Neural cell (in vitro differentiated cells): ENCODE results near the gene ZNF778.

Experiments
- EP300 ChIP-seq: fragments of 450-650 bp; conservative IDR thresholded peaks from 2 replicates; pipeline ENCODE4 v1.6.1; 2014; ENCODE audit warnings: antibody characterized with exemption, mild to moderate bottlenecking, moderate library complexity; ENCODE audit not compliant: poor library complexity, severe bottlenecking
- EZH2 ChIP-seq: fragments of 200-600, 300-800 bp; shearing (Covaris generic), sonication (generic); IDR thresholded peaks from 2 replicates; pipeline ENCODE4 v1.6.1; 2014; ENCODE audit warnings: antibody characterized with exemption, low read length, borderline replicate concordance, mild to moderate bottlenecking; ENCODE audit not compliant: insufficient read depth, poor library complexity, severe bottlenecking
- POLR2AphosphoS5 ChIP-seq: IDR thresholded peaks from 2 replicates; pipeline ENCODE4 v1.6.1; 2012
- RAD21 ChIP-seq: fragments of 450-650 bp; conservative IDR thresholded peaks from 2 replicates; pipeline ENCODE4 v1.6.1; 2014; ENCODE audit warnings: antibody characterized with exemption, mild to moderate bottlenecking, moderate library complexity
- SMC3 ChIP-seq: fragments of 450-650 bp; conservative IDR thresholded peaks from 2 replicates; pipeline ENCODE4 v1.6.1; 2014; ENCODE audit warnings: antibody characterized with exemption, mild to moderate bottlenecking, moderate library complexity; ENCODE audit not compliant: poor library complexity
- TAF1 ChIP-seq: IDR thresholded peaks from 2 replicates; pipeline ENCODE4 v1.6.1; 2012; ENCODE audit warnings: low read depth
- TF ChIP-seq, protein P1 (sequence below): fragments of 450-650 bp; IDR thresholded peaks from 2 replicates; pipeline ENCODE4 v1.5.1; 2014; ENCODE audit warnings: antibody characterized with exemption, mild to moderate bottlenecking, moderate library complexity; ENCODE audit not compliant: poor library complexity, severe bottlenecking
- TF ChIP-seq, protein P2 (sequence below): IDR thresholded peaks from 2 replicates; pipeline ENCODE4 v1.6.1; 2012; ENCODE audit warnings: borderline replicate concordance

DNA sequence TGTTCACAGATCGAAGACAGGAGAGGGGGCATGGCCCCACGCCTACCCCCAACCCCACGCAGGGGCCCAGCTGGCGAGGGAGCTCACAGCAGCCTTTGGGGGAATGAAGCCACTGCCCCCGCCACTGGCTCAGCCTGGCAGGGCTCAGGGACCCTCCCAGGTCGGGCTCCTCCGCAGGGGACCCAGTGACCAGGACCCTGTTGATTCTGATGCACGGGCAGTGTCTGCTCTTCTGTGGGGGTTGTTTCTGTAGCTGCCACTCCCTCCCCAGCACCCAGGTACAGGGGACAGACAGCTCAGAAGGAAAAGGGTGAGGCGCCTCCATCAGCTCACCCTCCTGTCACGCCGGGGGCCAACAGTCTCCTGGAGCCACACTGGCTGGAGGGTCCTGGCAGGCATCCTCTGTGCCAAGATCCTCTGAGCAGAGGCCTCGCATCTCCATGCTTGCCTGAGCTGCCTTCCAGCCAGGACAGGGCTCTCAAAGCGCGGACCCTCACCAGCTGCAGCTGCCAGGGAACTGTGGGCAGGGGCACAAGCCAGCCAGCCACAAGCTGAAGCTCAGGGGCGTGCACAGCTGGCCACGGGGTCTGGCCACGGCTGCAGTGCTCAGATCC, 49.1 kb downstream of the ZNF778 start:
- TF ChIP-seq EZH2: no peak
- TF ChIP-seq EP300: no peak
- TF ChIP-seq, protein P1, sequence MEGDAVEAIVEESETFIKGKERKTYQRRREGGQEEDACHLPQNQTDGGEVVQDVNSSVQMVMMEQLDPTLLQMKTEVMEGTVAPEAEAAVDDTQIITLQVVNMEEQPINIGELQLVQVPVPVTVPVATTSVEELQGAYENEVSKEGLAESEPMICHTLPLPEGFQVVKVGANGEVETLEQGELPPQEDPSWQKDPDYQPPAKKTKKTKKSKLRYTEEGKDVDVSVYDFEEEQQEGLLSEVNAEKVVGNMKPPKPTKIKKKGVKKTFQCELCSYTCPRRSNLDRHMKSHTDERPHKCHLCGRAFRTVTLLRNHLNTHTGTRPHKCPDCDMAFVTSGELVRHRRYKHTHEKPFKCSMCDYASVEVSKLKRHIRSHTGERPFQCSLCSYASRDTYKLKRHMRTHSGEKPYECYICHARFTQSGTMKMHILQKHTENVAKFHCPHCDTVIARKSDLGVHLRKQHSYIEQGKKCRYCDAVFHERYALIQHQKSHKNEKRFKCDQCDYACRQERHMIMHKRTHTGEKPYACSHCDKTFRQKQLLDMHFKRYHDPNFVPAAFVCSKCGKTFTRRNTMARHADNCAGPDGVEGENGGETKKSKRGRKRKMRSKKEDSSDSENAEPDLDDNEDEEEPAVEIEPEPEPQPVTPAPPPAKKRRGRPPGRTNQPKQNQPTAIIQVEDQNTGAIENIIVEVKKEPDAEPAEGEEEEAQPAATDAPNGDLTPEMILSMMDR: no peak
- TF ChIP-seq TAF1: no peak
- no peak for TF ChIP-seq RAD21
- TF ChIP-seq SMC3: no peak
- no peak for TF ChIP-seq POLR2AphosphoS5
- TF ChIP-seq, protein P2, sequence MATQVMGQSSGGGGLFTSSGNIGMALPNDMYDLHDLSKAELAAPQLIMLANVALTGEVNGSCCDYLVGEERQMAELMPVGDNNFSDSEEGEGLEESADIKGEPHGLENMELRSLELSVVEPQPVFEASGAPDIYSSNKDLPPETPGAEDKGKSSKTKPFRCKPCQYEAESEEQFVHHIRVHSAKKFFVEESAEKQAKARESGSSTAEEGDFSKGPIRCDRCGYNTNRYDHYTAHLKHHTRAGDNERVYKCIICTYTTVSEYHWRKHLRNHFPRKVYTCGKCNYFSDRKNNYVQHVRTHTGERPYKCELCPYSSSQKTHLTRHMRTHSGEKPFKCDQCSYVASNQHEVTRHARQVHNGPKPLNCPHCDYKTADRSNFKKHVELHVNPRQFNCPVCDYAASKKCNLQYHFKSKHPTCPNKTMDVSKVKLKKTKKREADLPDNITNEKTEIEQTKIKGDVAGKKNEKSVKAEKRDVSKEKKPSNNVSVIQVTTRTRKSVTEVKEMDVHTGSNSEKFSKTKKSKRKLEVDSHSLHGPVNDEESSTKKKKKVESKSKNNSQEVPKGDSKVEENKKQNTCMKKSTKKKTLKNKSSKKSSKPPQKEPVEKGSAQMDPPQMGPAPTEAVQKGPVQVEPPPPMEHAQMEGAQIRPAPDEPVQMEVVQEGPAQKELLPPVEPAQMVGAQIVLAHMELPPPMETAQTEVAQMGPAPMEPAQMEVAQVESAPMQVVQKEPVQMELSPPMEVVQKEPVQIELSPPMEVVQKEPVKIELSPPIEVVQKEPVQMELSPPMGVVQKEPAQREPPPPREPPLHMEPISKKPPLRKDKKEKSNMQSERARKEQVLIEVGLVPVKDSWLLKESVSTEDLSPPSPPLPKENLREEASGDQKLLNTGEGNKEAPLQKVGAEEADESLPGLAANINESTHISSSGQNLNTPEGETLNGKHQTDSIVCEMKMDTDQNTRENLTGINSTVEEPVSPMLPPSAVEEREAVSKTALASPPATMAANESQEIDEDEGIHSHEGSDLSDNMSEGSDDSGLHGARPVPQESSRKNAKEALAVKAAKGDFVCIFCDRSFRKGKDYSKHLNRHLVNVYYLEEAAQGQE: no peak
